HepG2 (cell line): ENCODE results near the gene HOXA5. TPM values are rescaled to one million over a fixed set of nuclear protein-coding genes. Genes with fewer than 3 reads are reported as not detected.

Experiments used
- ATAC-seq: fragments of 200-7000 bp; cut with Tn5 transposase; 3 replicates; pipeline ENCODE4 v1.9.1; 2020; ENCODE audit warnings: mild to moderate bottlenecking, moderate library complexity
- BruUV-seq: library from RNA; stranded (reverse); fragments of 400-500 nt; replicated peaks from 2 replicates; lab custom pipeline; 2021; lab: Mats Ljungman, UMichigan
- CTCF ChIA-PET: fragments of 300-600 bp; formaldehyde crosslinking; extraction: SDS; loops from one replicate; lab custom pipeline; 2021; ENCODE audit warnings: low total read pairs, inconsistent platforms, low intra/inter-chr PET ratio; lab: Yijun Ruan, JAX
- POLR2A ChIA-PET: fragments of 350-600 bp; sonication (Branson Sonifier 250); formaldehyde crosslinking; loops from one replicate; lab custom pipeline; 2020; ENCODE audit warnings: antibody characterized with exemption, inconsistent platforms; lab: Yijun Ruan, JAX
- DNase-seq: peaks from one replicate; pipeline ENCODE4 v3.0.0-alpha.2; 2015; ENCODE audit warnings: low spot score
- FAIRE-seq: peaks from 3 replicates; lab custom pipeline; 2011; peaks lifted over from hg19 to GRCh38; lab: Jason Lieb, UNC
- H2AFZ ChIP-seq: one replicate; pipeline ENCODE4 v1.6.1; 2011; ENCODE audit warnings: low read length, inconsistent platforms
- H3K27ac ChIP-seq: fragments of 300-600 bp; 3 replicates; pipeline ENCODE4 v1.8.0; 2011; ENCODE audit warnings: mixed run types, mild to moderate bottlenecking, mixed read lengths, low read length, inconsistent platforms; ENCODE audit not compliant: insufficient read depth; ENCODE audit errors: extremely low read length
- H3K27me3 ChIP-seq, 2 experiments: fragments of 200-600 bp in 1 of 2; 2 replicates in 1 of 2; 3 replicates in 1 of 2; pipeline versions ENCODE4 v1.6.0 to v1.8.0; 2011; ENCODE audit warnings: low read length in 2 of 2, mild to moderate bottlenecking in 2 of 2, moderate library complexity in 2 of 2, inconsistent platforms in 1 of 2; ENCODE audit not compliant: insufficient read depth in 2 of 2, control insufficient read depth in 1 of 2
- H3K36me3 ChIP-seq, 2 experiments: fragments of 200-600 bp in 1 of 2; replicated peaks in 1 of 2; 2 replicates in 1 of 2; 3 replicates in 1 of 2; pipeline versions ENCODE4 v1.5.1 to v1.8.0; 2011; ENCODE audit warnings: low read length in 2 of 2, inconsistent platforms in 1 of 2; ENCODE audit not compliant: insufficient read depth in 2 of 2, control insufficient read depth in 1 of 2
- H3K4me1 ChIP-seq: 2 replicates; pipeline ENCODE4 v1.5.1; 2012; ENCODE audit warnings: low read length, inconsistent platforms; ENCODE audit not compliant: insufficient read depth
- H3K4me2 ChIP-seq: 2 replicates; pipeline ENCODE4 v1.6.0; 2011; ENCODE audit warnings: low read depth, low read length, inconsistent platforms
- H3K4me3 ChIP-seq, 3 experiments: fragments of 200-600 bp in 1 of 3; sonication (generic), shearing (Covaris generic) in 1 of 3; replicated peaks in 1 of 3; 2 replicates each; pipeline ENCODE4 v1.5.1; 2011 to 2016; ENCODE audit warnings: low read length in 3 of 3, inconsistent platforms in 2 of 3, low read depth in 2 of 3, mild to moderate bottlenecking in 2 of 3, control low read depth in 1 of 3, mixed read lengths in 1 of 3; ENCODE audit not compliant: insufficient read depth in 1 of 3
- H3K79me2 ChIP-seq: one replicate; pipeline ENCODE4 v1.6.1; 2011; ENCODE audit warnings: low read length, inconsistent platforms; ENCODE audit not compliant: insufficient read depth
- H3K9ac ChIP-seq: 2 replicates; pipeline ENCODE4 v1.6.0; 2011; ENCODE audit warnings: mild to moderate bottlenecking, low read depth, low read length, inconsistent platforms; ENCODE audit not compliant: insufficient read depth
- H3K9me3 ChIP-seq: 2 replicates; pipeline ENCODE4 v1.5.1; 2012; ENCODE audit warnings: mild to moderate bottlenecking, low read length
- H4K20me1 ChIP-seq: 2 replicates; pipeline ENCODE4 v1.6.0; 2011; ENCODE audit warnings: inconsistent platforms, mild to moderate bottlenecking, low read length, moderate library complexity; ENCODE audit not compliant: insufficient read depth
- AFF4 ChIP-seq: sonication (generic); formaldehyde crosslinking; IDR thresholded peaks from 2 replicates; pipeline ENCODE4 v1.4.0; 2020; ENCODE audit warnings: missing genetic modification reagents
- ELF1 ChIP-seq: sonication (generic); formaldehyde crosslinking; IDR thresholded peaks from 2 replicates; pipeline ENCODE4 v1.4.0; 2020; ENCODE audit warnings: missing genetic modification reagents
- ETS1 ChIP-seq: sonication (generic); formaldehyde crosslinking; IDR thresholded peaks from 2 replicates; pipeline ENCODE4 v1.4.0; 2020; ENCODE audit warnings: missing genetic modification reagents
- ETV6 ChIP-seq: sonication (generic); formaldehyde crosslinking; conservative IDR thresholded peaks from 2 replicates; pipeline ENCODE4 v1.4.0; 2020; ENCODE audit warnings: missing genetic modification reagents
- GPN1 ChIP-seq: sonication (generic); formaldehyde crosslinking; IDR thresholded peaks from 2 replicates; pipeline ENCODE4 v1.5.1; 2020; ENCODE audit warnings: missing genetic modification reagents, borderline replicate concordance
- RFXANK ChIP-seq: IDR thresholded peaks from 2 replicates; pipeline ENCODE4 v1.6.1; 2016
- SNAPC4 ChIP-seq: sonication (generic); formaldehyde crosslinking; IDR thresholded peaks from 2 replicates; pipeline ENCODE4 v1.4.0; 2020; ENCODE audit warnings: mild to moderate bottlenecking, missing genetic modification reagents
- ZFP82 ChIP-seq: sonication (generic); formaldehyde crosslinking; IDR thresholded peaks from 2 replicates; pipeline ENCODE4 v1.5.1; 2020; ENCODE audit warnings: mild to moderate bottlenecking, missing genetic modification reagents, borderline replicate concordance
- ZNF607 ChIP-seq: sonication (generic); formaldehyde crosslinking; IDR thresholded peaks from 2 replicates; pipeline ENCODE4 v1.5.1; 2020; ENCODE audit warnings: missing genetic modification reagents, mild to moderate bottlenecking, borderline replicate concordance
- ZNF619 ChIP-seq: sonication (generic); formaldehyde crosslinking; IDR thresholded peaks from 2 replicates; pipeline ENCODE4 v1.4.0; 2020; ENCODE audit warnings: mild to moderate bottlenecking, missing genetic modification reagents
- ZNF776 ChIP-seq: sonication (generic); formaldehyde crosslinking; IDR thresholded peaks from 2 replicates; pipeline ENCODE4 v1.4.0; 2020; ENCODE audit warnings: mild to moderate bottlenecking, missing genetic modification reagents
- WGBS: methylation state at CpG from one replicate; pipeline ENCODE4 v1.1.6; 2017; ENCODE audit warnings: low lambda C conversion rate; 5-methylcytosine and 5-hydroxymethylcytosine counted together
- in situ Hi-C: cut with HindIII; loops from 2 replicates; pipeline ENCODE4 v1.10.0; 2017; ENCODE audit warnings: low pct_unique_long_range_greater_than_20kb; ENCODE audit not compliant: extremely low pct_ligation_motif_present
- intact Hi-C: fragments of 100-400 bp; cut with micrococcal nuclease; formaldehyde crosslinking; loops from one replicate; pipeline ENCODE4 v1.10.0; 2022; ENCODE audit not compliant: unreplicated experiment
- polyA plus RNA-seq, 8 experiments: library from polyadenylated mRNA; depleted of rRNA in 3 of 8; stranded (reverse) in 7 of 8; unstranded in 1 of 8; fragments of >200 nt; fragmentation: Illumina TruSeq in 4 of 8; extraction: Trizol in 4 of 8; gene quantifications; 2 replicates each; pipeline versions ENCODE4 v1.2.1 to v1.2.3, GENCODE V29; 2011 to 2016; ENCODE audit warnings: low read depth in 4 of 8, missing spikeins in 1 of 8, mixed read lengths in 1 of 8; ENCODE audit not compliant: insufficient read depth in 1 of 8
- total RNA-seq, 5 experiments: library from RNA; depleted of rRNA; stranded (reverse); fragments of >200 nt; fragmentation: Illumina TruSeq; extraction: Trizol; gene quantifications; 2 replicates each; pipeline ENCODE4 v1.2.3, GENCODE V29; 2016; ENCODE audit warnings: low read depth in 1 of 5

Gene HOXA5
- total and polyA plus RNA-seq, 2 of the 13 experiments (the other 11 are each of a cell fraction or from before 2014, with no cell fraction given) = 3.2 to 3.6 TPM

GRCh38 chr7:27094304-27095049 is 49.0 kb downstream of the HOXA5 start:
- no TSS peak for BruUV-seq
- DNase-seq (no peak), ATAC-seq (no peak), FAIRE-seq (no peak)
- H3K27me3 ChIP-seq = peaks cover 0 to 14% of the 10 kb centered on the region in 2 experiments; a peak in 2 of 5 replicates
- H3K36me3 ChIP-seq = no peaks in the 10 kb centered on the region
- no peaks in the 10 kb centered on the region for H3K9me3 ChIP-seq
- no peaks in the 10 kb centered on the region for H4K20me1 ChIP-seq
- in situ Hi-C loops = no loop called here
- no peak overlapping the region for H2AFZ ChIP-seq
- H3K79me2 ChIP-seq = no peaks in the 10 kb centered on the region
- peaks cover 28% of the 10 kb centered on the region for H3K4me1 ChIP-seq
- H3K4me3 ChIP-seq = no peak overlapping the region
- no peak overlapping the region for H3K9ac ChIP-seq
- CTCF ChIA-PET = no interaction called here
- intact Hi-C loops = no loop called here
- H3K4me2 ChIP-seq = no peak overlapping the region
- POLR2A ChIA-PET = interaction anchor here (1.6 kb wide), 1 partner anchor 25 kb away, joined by 4 read pairs; no protein-coding TSS in a partner anchor
- no peak overlapping the region for H3K27ac ChIP-seq
- 83% methylated on average over 29 of the region's 29 CpGs for WGBS
- TF ChIP-seq RFXANK (CRISPR knock-in tag) (no peak), AFF4 (CRISPR knock-in tag) (no peak), GPN1 (CRISPR knock-in tag) (no peak), ETS1 (CRISPR knock-in tag) (no peak), ZFP82 (CRISPR knock-in tag) (no peak), ZNF619 (no peak), ZNF776 (no peak), ELF1 (CRISPR knock-in tag) (no peak), SNAPC4 (CRISPR knock-in tag) (no peak), ZNF607 (CRISPR knock-in tag) (no peak), ETV6 (no peak)
